Activated T-cell treated with anti-CD3 and anti-CD28 coated beads for 4 hours (primary cell): Measurements from ENCODE around the gene CEND1.
"Not testable (repeated sequence)": the region's sequence is repeated elsewhere in the genome, so short reads cannot be mapped to it uniquely, and the experiment has no call there.

ENCODE experiments used
- DNase-seq: peaks from one replicate; pipeline ENCODE4 v3.0.0-alpha.2; 2020

CEND1 gene

DNA sequence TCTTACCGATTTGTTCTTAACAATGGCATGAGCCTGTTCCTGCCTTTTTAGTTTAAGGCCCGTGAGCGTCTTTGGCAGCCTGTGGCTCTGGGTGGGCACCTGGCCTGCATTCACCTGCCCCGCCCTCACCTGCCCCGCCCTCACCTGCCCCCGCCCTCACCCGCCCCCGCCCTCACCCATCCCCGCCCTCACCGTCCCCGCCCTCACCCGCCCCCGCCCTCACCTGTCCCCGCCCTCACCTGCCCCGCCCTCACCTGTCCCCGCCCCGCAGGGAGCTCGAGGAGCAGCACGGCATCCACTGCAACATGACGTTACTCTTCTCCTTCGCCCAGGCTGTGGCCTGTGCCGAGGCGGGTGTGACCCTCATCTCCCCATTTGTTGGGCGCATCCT, 26.8 kb downstream of the CEND1 start:
- no peak for DNase-seq

DNA sequence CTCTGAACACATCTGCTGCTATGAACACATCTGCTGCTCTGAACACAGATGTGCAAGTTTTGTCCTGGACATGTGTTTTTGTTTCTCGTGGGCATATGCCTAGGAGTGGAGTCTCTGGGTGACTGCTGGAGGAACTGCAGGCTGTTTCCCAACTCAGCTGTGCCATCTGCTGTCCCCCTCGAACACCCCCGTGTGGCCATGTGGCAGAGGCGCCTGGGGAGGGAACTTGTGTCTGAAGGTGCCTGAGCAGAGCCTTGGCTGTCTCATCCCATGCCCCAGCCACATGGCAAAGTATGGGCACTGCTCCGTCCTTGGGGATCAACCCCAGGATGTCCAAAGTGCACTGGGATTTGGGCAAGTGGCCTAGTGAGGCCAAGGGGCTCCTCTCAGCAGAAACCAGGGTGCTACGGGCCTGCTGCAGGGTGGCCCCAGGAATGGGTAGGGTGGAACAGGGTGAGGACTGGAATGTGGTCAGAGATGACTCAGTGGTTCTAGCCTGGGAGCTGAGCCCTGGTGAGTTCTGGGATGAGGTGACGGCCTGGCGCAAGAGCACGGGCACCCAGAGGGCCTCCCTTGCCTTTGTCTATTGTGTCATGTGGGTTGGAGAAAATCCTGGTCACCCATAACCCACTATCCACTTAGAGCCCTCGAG, 27.3 kb downstream of the CEND1 start:
- no peak for DNase-seq

DNA sequence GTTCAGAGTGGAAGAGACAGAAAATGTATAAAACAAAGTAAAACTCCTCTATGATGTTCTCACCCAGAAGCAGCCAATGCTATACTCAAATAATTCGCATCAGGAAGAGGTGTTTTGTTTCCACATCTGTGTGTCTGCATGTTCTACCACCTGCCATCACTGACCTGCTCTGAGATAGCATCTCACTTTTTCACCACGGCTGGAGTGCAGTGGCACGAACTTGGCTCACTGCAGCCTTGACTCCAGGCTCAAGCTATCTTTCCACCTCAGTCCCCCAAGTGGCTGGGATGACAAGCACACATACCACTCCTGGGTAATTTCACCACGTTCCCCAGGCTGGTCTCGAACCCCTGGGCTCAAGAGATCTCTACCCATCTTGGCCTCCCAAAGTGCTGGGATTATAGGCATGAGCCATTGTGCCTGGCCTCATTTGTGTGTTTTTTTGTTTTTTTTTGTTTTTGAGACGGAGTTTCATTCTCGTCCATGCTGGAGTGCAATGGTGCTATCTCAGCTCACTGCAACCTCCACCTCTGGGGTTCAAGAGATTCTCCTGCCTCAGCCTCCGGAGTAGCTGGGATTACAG, 28.3 kb downstream of the CEND1 start:
- DNase-seq: no peak

DNA sequence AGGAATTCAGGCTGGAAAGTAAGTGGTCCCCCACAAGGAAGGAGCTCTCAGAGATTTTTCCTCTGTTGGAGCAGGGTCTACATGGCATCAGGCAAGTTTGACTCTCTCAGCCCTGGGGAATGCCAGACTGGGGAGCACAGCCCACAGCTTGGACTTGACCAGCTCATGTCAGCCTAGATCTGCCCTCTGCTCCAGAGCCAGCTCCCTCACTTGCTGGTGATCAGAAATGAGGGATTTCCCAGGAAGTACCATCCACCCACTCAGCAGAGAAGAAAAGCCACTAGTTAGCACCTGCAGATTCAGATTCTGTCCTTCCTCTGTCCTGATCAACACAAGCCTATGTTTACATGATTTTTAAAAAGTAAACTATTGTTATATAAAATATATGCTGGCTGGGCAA, 29.7 kb downstream of the CEND1 start:
- no peak for DNase-seq

DNA sequence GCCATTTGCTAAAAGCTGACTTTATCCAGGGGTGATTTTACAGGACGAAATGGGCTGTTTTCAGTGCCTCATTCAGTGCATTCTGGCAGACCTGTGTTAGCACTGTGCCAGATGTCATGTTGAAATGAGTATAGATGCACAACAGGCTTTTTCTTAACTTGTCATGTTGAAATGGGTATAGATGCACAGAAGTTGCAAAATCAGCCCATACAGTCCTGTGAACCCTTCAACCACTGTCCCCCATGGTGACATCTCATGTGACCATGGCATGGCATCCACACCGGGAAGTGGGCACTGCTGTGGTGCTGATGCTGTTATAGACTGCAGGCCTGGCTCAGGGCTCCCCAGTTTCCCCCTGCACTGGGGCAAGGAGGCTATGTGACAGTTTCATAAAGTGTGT, 40.2 kb downstream of the CEND1 start:
- DNase-seq: no peak

DNA sequence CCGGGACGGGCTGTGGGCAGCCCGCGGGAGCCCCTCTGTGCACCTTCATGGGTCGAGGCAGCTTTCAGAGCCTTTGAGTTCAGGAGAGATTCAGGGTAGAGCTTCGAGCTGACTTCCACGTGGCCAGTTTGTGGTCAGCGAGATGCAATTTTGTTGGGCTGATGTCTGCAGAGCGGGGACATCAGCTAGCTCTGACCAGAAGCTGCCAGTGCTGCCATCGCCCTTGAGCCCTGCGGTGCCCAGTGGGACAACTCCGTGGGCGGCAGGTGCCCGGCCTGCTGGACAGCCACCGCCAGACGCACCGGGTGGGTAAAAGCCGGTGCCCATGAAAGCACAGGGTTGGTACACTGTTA, 41.9 kb downstream of the CEND1 start:
- no peak for DNase-seq

DNA sequence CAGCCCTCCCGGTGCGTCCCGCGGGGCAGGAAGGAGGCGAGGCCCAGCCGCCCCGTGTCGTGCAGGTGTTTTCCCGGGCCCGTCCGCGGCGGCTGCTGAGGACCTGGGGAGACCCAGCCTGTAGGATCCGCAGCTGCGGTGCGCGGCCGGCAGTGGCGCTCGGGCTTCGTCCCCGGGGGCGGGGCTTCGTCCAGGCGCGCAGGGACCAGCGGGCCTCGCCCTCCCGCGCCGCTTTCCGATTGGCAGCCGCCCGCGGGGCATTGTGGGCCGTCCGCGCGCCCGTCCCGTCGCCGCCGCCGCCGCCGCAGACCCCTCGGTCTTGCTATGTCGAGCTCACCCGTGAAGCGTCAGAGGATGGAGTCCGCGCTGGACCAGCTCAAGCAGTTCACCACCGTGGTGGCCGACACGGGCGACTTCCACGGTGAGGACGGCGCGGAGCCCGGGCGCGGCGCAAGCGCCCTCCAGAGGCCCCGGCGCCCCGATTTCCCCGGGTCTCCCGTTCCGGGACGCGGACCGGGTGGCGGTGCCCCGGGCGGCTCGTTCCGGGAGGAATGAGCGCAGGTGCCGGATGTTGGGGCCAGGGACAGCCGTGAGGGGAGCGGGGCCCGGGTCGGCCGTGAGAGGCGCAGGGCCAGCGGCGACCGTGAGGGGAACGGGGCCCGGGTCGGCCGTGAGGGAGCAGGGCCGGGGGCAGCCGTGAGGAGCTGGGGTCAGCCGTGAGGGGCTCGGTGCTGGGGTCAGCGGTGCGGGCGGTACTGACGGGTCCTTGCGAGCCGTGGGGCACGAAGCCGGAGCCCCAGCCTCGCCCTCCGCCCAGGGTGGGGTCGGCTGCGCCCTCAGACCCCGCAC, 42.5 kb downstream of the CEND1 start, which contains the start of gene TALDO1:
TSS of gene TALDO1 (plus strand) at position 307 of the 849 bp plus-strand sequence. CDS start at position 325, 18 bp downstream.
- peak; percentile 54 for DNase-seq

DNA sequence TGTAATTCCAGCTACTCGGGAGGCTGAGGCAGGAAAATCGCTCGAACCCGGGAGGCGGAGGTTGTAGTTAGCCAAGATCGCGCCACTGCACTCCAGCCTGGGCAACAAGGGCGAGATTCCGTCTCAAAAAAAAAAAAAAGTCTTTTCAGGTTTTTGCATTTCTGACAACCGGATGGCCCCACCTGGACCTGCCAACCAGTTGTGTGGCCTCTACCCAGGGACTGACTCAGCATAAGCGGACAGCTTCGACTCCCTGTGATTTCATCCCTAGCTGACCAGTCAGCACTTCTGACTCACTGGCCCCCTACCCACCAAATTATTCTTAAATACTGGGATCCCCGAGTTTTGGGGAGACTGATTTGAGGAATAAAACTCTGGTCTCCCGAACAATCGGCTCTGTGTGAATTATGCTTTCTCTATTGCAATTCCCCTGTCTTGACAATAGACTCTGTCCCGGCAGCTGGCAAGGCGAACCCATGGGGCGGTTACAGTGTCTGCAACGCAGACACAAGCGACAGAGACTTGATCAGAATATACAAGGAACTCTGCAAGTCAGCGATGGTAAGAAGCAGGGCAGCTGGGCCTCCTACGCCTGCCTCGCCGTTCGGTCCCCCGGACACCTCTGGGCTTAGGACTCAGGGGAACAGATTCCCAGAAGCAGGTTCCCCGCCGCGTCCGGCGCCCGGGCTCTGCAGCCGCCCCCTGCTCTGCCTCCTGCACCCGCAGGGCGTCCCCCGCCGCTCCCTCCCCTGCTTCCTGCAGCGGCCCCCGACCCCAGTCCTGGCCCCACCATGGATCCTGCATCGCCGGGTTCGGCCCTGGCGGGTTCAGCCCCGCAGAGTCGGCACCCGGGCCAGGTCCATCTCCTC, 43.4 kb downstream of the CEND1 start:
- DNase-seq: no peak

DNA sequence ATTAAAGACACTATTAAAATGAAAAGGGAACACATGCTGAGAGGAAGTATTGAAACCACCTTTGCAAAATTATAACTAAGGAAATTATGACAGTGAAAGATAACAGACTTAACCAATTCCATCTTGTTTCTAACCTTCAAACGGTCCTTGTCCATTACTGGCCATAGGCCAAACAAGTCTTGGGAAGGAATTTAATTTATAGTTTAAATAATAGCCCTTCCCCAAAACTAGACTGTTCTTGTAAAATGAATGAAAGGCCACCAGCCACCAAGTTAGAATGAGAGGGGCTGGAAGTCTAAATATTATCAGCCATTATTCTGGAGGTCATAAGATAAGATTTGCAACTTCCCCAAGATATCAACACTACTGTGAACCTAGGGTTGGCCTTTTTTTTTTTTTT, 44.5 kb downstream of the CEND1 start:
- no peak for DNase-seq

DNA sequence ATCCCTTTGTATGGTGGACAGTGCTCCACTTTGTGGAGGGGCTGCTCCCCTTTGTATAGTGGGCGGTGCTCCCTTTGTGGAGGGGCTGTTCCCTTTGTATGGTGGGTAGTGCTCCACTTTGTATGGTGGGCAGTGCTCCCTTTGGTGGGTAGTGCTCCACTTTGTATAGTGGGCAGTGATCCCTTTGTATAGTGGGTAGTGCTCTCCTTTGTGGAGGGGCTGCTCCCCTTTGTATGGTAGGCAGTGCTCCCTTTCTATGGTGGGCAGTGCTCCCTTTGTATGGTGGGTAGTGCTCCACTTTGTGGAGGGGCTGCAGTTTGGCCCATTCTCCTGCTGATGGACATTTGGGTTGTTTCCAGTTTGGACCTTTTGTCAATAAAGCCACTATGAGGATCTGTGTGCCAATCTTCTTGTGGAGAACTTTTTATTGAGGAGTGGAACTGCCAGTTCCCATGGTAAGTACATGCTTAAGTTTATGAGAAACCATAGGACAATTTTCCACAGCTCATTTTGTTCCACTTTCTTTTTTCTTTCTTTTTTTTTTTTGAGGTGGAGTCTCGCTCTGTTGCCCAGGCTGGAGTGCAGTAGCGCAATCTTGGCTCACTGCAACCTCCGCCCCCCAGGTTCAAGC, 47.2 kb downstream of the CEND1 start:
- no peak for DNase-seq

DNA sequence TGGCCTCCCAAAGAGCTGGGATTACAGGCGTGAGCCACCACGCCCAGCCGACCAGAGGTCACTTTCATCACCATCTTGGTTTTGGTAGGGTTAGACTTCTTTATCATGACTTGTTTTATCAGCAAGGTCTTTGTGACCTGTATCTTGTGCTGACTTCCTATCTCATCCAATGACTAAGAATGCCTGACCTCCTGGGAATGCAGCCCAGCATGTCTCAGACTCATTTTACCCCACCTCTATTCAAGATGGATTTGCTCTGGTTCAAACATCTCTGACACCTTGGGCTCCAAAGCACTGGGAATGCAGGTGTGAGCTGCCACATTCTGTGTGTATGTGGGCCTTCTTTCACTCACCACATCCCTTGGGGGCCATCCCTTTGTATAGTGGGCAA, 47.7 kb downstream of the CEND1 start:
- no peak for DNase-seq

DNA sequence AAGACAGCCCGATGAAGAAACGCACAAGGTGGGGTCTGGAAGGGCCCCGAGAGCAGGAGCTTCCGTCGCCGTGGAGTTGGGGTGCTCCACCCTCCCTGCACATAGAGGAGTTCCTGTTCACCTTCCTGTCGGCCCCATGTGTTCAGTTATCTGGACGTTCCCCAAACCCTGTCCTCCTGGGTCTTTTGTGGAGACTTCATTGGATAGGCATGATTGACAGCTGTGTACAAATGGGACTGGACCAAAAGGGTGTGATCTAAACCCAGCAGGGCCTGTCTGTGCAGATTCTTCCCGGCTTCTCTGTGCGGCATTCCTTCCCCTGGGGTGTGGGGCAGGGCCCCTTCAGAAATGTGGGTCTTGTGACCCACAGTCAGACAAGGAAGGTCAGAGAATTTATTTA, 52.0 kb downstream of the CEND1 start:
- DNase-seq: not testable (repeated sequence)

DNA sequence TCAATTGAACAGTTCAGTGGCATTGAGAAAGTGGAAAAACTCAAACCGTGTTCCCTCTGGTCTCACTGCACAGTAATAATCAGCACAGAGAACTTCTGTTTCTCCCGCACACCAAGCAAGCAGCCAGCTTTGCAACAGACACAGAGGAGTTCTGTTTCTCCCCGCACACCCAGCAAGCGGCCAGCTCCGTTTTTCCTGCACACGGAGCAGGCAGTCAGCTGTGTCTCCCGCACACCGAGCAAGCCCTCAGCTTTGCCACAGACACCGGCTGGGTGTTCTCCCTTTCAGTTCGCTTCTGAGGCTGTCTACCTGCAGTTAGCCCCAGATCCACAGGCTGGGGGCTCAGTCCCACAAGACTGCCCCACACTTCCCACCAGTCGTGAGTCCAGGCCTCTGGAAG, 52.5 kb downstream of the CEND1 start:
- no peak for DNase-seq
